NCI-H1105 (cell line): ENCODE results near the gene SNX32.

Experiments used
- DNase-seq: peaks from one replicate; lab custom pipeline; 2025; lab: John Stamatoyannopoulos, UW

The SNX32 gene

DNA sequence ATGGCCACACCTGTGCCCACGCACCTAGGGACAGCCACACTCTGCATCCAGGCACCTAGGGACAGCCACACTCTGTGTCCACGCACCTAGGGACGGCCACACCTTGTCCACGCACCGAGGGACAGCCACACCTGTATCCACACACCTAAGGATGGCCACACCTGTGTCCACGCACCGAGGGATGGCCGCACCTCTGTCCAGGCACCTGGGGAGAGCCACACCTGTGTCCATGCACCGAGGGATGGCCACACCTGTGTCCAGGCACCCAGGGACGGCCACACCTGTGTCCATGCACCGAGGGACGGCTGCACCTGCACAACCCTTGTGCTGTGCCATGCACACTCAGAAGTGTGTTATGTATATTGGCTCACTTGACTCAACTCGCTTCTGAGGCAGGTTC lies 36.1 kb upstream of the SNX32 start:
- DNase-seq = no peak

GRCh38 chr11:65798882-65799281 lies 34.9 kb upstream of the SNX32 start:
- DNase-seq = no peak

GRCh38 chr11:65801153-65801987 lies 32.4 kb upstream of the SNX32 start:
- DNase-seq = no peak

- DNase-seq = no peak
Observed at GRCh38 chr11:65802841-65803240, 30.9 kb upstream of the SNX32 start.

DNA sequence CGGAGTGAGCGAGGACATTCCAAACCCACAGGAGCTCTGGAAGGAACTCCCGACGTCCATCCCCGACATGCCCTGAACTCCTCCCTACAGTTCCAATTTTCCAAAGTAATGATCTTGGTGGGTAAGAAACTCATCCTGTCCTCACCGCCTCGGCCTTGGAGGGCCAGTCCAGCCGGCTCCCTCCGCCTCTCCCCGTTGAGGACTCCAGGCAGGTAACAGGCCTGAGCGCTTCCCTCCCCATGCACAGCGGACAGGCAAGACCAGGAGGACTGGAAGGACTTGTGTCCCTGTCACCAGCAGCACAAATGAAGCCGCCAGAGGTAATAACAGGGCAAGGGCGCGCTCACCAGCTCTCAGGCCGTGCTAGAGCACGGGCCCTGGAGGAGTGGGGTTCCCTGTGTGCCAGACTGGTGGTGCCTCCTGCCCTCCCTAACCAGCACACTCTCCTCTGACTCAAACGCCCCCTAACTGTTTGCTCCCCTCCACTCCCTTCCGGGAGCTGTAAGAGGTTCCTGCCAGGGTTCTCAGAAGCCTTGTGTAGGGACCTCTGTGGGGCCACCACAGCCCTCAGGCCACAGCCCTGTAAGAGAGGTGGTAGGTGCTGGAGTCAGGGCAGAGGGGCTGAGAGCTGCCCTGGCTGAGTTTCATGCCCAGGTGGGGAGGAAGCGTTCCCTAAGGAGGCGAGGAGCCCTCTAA lies 29.8 kb upstream of the SNX32 start:
- no peak for DNase-seq

- no peak for DNase-seq
Observed at GRCh38 chr11:65806979-65807378, 26.8 kb upstream of the SNX32 start.

DNA sequence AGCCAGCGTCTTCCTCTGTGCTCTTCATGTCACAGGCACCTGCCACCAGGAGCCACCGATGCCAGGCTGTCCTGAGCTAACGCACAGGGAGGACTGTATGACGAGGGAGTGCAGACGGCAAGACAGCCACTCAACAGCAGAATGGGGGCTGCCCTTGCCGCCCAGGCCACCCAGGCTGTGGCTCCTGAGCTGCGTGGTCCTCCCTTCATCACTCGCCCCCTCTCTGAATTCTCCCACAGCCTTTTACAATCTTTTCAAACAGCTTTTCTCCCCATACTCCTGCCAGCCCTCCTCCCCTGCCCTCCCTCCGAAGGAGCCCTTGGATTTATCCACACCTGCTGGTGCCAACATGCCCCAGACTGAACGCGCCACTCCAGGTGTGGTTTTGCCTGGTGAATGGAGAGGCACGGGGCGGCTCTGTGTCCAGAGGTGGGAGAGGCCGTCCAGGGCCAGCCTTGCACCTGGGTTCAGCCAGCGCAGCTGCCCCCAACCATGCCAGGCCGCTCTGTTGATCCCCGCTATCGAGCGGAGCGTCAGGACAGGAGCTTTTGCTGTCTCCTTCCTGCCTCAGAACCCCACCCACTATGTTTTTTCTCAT lies 24.9 kb upstream of the SNX32 start:
- DNase-seq = no peak

DNA sequence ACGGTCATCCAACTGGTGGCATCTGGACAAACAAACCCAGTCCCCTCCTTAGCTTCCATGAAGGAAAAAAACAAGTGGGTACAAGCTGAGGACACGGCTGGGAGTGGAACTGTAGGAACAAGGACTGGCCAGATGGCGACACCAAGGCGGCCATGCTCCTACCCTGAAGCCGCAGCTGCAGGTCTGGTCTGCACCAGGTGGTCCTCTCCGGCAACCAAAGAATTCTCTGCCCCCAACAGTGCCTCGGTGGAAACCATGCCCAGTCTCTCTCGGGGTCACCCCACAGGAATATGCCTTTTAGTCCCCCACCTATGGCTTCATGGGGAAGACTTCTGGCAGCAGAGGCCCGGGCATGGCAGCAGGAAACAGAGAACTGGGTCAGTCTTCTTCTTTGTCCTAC lies 24.3 kb upstream of the SNX32 start:
- DNase-seq = no peak

DNA sequence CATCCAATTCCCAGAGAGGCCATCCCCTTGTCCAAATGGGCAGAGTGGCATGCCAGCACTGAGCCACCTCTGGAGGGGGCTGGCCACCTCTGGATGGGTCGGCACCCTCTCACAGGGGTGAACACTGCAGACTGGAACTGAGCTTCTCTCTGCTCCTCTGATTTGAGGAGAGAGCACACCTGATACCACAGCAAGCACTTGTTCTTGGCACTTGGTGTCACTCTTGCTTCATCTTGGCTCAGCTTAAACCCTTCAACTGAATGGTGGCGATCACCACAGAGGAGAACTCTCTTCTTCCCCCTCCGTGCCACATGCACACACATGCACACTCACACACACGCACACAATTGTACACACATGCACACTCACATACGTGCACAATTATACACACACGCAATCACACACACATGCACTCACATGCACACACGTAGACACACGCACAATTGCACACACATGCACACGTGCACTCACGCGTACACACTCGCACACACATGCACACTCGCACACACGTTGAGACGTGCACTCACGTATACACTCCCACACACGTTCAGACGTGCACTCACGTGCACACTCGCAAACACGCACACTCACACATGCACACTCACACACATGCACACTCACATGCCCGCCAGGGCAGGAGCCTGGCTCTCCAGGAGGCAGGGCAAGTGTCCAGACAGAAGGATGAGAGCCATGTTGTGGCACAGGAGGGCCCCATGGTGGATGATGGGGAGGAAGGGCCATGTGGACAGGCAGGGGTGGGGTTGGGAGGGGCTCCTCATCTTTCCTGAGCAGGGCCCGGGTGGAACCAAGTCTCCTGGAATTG lies 23.5 kb upstream of the SNX32 start:
- no peak for DNase-seq

DNA sequence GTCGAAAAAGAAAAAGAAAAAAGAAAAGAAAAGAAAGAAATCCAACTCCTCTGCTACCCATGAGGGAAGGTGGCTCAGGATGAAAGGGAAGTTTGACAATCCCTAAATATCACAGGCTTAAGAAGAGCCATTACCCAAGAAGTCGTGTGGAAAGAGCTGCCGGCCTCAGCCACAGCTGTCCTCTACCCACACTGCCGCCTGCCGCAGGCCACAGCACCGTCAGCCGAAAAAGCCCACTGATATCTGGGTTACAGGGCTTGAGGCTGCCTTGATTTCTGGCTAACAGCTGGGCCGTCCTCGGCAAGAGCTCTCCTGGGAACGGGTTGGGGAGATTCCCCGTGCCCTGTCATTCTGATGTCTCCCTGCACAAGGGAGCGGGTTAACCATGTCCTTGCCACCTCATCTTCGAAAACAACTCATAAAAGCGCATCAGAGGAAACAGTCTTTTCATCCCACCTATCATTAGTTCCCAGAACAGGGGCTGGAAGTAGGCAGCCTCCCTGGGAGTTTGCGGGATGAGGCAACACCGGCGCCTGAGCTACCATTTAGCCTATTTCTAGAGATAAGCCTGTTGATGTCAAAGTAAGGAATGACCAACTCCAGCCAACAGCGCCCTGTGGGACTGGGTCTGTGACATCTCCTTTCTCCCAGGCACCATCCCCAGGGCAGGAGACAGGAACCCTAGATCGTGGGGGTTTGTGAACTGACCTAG lies 21.8 kb upstream of the SNX32 start:
- no peak for DNase-seq

DNA sequence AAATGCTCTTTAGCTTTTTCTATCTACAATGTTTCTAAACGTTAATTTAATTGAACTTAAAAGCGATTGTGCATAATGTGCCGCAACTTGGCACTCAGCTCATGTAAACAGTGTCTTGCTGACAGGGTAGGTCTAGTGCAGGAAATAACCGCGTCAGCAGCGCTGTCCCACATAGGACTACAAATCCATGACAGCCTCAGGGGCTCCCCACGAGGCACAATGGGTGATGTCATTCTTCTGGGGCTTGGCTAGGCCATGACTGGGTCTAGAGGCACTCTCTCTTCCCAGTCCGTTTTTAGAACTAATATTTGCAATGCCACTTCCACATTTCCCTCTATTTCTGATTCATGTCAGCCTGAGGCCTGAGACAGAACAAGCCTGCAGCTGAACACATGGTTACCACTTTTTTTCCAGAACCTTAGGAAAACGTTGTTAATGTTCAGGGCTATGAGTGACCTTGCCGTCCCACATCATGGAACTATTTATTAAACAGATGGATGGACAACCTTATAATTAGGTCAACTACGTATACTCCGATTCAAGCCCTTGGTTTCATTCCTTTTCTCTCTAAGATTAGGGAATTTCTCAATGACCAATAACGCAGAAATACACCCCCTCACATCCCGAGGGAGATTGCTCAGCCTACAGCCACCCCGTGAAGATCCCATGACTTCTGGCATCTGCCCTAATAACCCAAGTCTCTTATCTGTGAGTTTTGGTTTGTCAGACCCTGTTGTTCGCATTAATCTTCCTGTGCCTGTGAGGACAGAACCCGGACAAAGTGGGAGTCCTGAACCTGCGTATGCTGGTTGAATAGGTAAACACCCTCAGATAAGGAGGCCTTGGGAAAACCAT lies 19.4 kb upstream of the SNX32 start:
- no peak for DNase-seq

DNA sequence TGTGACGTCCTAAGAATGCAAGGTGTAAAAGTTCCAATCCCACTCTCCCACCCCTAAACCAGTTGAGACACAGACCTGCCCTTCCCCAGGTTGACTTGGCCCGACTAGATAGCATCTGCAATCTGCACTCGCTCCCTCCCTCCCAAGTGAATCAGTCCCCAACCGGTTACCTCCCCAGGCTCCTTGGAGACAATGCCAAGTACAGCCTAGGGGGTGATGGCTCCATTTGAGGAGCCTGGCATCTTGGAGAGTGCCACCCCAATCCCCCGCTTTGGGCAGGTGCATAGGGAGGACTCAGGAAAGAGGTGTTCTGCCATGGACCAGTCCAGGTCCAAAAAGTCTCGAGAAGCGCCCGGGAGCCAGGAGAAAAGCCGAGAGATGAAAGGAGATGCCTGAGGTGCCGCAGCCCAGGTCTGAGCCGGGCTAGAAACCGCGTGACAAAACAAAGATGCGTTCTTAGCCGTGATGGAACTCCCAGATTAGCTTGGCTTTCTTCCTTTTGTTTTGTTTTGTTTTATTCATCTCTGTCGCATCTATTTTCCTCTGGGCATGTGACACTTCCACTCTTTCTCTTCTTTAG lies 18.7 kb upstream of the SNX32 start:
- DNase-seq = no peak

- DNase-seq = no peak
Observed at GRCh38 chr11:65816696-65817095, 17.1 kb upstream of the SNX32 start.

- DNase-seq = no peak
Observed at GRCh38 chr11:65817312-65817834, 16.4 kb upstream of the SNX32 start.

GRCh38 chr11:65817835-65818680 lies 15.7 kb upstream of the SNX32 start:
- peak; percentile 84 for DNase-seq

- DNase-seq = no peak
Observed at GRCh38 chr11:65821107-65821506, 12.7 kb upstream of the SNX32 start.

DNA sequence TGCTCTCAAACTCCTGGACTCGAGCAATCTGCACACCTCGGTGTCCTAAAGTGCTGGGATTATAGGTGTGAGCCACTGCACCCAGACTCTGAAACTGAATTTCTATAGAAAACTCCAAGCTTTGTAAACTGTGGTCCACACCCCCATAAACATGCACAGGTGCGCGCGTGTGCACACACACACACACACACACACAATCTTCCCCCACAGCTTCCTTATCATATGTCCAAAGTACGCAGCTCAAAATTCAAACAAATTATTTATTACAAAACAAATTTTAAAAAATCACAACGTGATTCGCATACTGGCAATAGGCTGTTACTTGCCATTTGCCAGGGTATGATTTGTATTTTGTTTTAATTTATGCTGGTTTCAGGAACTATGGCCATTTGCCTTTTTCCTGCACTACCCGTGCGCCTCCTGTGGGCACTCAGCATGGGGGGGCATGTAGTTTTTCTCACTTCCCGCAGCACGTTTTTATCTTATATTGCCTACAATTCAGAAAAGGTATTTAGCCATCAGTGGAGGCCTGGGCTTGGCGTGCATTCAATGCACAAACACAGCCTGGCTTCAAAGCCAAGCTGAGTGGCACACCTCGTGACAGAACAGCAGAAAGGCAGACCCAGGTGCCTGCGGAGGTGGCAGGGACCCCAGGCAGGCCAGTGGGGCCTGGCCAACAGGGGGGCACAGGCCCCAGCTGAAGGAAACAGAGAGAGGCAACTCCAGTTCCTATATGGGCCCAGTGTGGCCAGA lies 10.8 kb upstream of the SNX32 start:
- no peak for DNase-seq

DNA sequence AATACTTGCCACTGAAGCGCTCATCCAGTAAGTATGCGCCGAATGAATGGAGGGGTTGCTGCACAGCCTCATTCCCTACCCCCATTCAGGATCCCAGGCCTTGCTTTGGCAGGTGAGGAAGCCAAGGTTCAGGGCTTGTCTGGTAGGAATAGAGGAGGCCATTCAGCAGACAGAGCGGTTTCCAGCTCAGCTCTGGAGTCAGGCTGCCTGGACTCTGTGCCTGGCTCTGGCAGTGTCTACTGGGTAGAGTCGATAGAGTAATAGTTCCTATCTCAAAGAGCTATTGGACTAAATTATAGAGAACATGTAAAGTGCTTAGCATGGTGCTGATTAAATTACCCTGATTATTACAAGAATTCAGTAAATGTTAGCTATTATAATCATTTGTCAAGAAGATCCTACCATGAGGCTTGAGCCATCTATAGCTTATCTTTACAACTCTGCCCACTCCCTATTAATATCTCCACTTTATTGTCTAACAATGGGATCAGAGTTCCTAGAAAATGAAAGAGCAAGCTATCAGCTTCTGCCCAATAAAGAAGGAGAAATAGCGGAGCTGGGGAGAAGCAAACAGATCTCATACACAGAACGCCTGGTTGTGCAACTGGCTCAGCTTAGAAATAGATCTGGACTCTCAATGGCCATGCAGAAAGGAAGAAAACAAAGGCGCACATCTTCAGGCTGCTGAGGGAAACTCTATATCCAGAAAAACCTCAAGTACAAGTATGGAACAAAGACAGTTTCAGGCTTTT lies 6.6 kb upstream of the SNX32 start:
- no peak for DNase-seq
